GM19438 (cell line): ENCODE measurements around the gene DDX1.

Experiments used
- ATAC-seq: cut with Tn5 transposase; IDR thresholded peaks from one replicate; pipeline ENCODE4 v1.9.1; 2021; ENCODE audit warnings: low read depth; ENCODE audit not compliant: unreplicated experiment

DDX1 gene

GRCh38 chr2:15642815-15643500, 51.3 kb downstream of the DDX1 start:
- ATAC-seq: no peak

DNA sequence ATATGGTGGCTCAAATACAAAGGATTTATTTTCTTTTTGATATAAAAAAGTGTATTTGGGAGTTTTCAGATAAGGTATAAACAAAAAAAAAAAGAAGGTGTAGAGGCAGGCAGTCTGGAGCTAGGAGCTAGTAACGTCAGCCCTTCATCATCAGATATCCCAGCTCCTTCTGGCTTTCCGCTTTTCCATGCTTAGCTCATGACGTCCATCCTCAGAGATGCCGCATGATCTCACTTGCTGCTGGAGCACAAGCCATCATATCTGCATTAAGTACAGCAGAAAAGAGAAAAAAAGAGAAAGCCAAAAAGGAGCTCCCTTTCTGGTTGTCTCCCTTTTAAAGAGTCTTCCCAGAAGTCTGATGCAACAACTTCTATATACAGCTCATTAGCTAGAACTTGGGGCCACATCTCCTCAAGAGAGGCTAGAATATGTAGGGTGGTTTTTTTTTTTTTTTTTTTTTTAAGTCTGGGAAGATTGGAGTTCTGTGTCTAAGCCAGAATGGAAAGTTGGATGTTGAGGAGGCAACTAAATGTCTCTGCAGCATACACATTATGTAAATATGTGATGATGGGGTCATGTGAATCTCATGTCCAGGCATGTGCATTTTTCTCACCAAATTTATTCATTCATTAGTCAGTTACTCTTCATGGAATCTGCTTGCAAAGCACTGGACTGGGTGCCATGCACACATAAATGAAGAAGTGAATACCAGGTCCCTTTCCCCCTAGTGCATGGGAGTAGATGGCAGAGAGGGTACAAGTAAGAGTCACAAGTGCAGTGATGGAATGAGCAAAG, 52.3 kb downstream of the DDX1 start:
- no peak for ATAC-seq

DNA sequence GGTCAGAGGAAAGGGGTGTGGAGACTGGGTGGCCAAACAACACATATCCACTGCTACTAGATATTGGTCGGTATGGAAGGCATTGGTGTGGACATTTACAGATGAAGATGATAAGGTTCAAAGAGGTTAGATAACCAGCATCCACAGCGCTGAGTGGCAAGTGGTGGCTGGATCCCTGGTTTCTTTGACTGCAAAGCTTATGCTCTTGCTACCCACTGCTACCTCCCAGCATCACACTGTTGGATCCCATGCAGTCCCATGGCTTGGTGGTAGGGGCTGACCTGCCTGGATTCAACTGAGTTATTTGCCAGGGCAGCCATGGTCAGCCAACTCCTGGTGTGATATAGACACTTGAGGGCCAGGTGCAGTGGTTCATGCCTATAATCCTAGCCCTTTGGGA, 53.6 kb downstream of the DDX1 start:
- no peak for ATAC-seq

GRCh38 chr2:15645720-15646385, 54.2 kb downstream of the DDX1 start:
- no peak for ATAC-seq

DNA sequence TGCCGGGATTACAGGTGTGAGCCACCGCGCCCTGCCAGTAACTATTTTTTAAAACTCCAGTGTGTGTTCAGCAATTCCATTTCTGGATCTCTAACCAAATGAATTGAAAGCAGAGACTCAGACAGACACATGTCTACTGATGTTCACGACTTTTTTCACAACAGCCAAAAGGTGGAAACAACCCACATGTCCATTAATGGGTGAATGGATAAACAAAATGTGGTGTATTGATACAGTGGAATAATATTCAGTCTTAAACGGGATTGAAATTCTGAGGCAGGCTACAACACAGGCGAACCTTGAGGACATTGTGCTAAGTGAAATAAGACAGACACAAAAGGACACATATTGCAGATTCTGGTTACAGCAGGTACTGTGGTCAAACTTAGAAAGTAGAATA, 55.0 kb downstream of the DDX1 start:
- no peak for ATAC-seq

- no peak for ATAC-seq
Measured at GRCh38 chr2:15647622-15648590, 56.2 kb downstream of the DDX1 start.

DNA sequence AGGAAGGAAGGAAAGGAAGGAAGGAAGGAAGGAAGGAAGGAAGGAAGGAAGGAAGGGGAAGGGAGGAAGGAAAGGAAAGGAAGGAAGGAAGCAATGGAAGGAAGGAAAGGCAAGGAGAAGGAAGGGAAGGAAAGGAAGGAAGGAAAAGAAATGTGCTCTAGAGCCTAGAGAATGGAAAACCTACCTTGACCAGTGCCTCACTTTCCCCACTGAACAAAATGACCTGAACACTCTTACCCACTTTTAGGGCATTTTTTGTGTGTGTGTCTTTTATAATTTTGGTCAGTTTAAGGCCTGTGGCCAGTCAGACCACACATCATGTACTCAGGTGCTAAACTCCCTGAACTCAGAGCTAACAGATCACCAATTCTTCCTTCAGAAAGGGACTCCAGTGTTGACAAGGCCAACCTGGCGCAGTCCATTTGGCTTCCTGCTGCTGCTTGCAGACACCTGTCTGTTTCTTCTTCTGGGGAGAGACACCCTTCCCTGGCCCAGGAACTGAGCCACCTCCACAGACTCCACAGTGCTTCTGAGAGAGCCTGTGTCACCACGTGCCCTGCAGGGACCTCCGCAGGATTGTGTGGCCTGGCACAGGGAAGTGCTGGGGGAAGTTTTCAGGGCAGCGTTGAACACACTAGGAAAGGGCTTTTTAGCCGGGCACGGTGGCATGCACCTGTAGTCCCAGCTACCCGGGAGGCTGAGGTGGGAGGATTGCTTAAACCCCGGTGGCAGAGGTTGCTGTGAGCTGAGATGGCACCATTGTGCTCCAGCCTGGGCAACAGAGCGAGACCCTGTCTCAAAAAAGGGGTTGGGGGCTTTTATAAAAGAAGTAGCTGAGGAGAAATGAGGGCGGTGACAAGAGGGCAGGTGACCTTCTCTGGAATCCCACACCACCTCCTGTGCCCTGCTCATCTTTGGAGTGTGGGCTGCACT, 57.2 kb downstream of the DDX1 start:
- no peak for ATAC-seq

- ATAC-seq: no peak
Measured at GRCh38 chr2:15649561-15650255, 58.0 kb downstream of the DDX1 start.

DNA sequence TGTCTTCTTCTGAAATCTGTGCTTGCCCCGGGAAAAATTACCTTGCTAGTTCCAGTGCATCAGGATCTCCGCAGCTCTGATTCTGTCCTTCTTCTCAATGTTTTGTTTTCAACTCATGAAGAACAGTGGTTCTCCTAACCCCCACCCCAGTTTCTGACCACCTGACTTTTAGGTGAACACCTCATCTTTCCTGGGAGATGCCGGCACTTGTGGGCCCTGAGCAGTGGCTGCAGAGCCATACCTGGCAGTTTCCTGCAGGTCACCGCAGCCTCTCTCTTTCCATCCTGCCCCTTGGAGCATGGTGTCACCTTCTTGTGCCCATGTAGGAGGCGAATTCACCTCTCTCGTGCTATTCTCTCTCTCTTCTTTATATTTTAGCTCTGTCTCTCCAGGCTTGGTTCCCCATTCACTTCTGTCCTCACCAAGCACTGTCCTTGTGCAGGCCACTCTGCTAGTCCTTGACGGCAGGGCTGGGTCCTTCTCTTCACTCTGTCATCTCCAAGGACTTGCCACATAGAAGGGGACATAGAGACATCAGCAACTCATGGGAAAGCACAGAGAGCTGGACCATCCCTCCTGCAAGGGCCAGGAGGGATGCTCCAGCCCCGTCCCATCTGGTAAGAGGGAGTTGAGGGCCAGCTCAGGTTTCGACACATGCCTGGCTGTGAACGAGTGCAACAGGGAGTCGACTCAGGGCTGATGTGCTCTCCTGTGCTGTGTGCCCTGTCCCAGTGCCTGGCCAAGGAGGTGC, 59.1 kb downstream of the DDX1 start:
- no peak for ATAC-seq

- ATAC-seq: no peak
Measured at GRCh38 chr2:15651367-15651727, 59.7 kb downstream of the DDX1 start.

- ATAC-seq: no peak
Measured at GRCh38 chr2:15652252-15652651, 60.6 kb downstream of the DDX1 start.

DNA sequence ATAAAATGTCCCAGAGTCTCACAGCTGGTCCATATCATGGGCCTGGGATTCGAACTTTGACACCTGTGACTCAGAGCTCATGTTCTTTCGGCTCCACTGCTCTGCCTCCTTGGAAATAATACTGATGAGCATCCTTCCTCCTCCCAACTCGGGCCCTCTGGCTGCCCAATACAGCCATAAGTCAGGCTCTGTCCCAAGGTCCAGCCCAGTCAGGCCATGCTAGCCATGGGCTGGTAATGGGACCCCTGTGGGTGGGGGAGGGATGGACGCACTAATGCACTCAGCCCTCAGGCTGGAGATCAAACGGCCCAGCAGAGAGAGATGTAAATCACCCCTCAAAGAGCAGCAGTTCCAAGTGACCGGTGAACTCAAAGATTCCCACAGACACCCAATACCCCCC, 61.1 kb downstream of the DDX1 start:
- no peak for ATAC-seq

DNA sequence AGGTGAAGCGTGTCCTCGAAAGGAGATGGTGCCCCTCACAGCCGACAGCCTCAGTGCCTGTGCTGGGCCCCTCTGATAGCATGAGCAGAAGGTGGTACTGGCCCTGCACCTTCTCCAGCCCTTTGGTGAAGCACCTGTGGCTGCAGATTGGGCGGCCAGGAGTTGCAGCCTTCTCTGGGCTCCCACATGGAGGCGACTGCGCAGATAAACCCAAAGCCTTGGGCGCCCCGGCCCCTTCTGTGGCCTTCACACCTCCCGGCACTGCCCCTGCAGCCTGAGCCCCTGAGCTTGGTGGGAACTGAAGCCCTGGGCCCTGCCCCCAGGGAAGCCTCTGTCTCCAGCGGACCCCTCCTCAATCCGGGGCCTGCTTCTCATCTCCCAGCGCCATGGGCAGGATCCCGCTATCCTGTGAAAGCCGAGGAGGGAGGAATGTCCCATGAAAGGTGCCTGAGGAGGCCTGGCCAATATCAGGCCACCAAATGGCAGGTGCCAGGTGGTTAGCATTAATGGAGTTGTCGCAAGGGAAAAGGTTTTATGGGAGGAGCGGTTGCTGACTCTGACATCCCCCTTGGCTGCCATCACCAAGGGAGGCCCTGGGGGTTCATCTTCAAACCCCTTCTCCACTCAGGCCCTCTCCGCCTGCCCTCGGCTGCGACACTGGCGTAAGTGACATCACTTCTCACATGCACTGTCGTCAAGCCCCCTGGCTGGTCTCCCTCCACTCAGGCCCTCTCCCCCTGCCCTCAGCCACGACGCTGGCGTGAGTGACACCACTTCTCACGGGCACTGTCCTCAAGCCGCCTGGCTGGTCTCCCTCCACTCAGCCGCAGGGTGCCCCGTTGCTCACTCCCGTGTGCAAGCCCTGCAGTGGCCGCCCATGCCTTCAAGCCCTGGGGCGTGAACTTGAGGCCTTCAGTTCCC, 62.4 kb downstream of the DDX1 start:
- no peak for ATAC-seq

DNA sequence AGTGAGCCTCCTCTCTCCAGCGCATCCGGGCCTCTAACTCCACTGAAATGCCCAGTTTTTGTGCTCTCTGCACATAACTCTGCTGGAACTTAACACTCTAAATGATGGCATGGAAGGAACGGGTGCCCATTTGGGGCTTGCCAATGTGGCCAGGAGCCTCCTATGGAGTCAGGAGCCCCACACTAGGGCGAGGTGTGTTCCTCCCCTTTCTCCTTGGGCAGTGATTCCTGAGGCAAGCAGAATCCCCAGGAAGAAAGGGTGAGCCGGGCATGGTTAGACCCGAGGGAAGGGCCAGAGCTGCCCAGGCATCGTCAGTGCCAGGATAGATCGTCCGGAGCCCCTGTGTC, 63.0 kb downstream of the DDX1 start:
- no peak for ATAC-seq

DNA sequence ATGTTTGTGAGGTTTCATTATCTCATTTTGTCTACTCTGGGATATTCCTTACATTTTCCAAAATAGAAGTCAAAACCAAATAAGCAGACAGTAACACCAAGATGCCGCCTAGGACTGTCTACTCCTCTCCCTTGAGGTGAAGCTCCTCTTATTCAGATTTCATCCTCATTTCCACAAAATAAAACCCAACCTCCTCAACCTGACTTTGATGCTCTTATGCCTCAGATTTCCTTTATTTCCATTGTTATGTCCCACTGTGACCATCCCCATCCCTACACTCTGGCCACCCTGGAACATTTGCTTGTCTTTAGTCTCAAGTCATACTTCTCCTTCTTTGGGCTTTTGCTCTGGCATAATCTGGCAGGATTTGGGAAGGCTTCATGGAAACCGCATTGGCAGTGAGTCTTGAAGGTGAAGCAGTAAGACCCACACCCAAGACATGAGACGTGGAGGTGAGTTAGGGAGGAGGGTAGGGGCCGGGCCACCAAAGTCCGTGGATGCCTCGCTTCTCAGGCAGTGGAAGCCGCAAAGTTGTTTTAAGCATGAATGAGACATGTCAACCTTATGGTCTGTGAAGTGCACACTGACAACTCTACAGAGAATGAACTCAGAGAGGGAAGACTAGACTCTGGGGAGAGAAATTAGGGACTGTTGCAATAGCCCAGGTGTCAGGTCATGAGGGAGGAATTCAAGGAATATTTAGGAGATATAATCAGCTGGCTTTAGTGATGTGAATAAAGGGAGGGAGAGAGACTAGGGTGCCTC, 63.6 kb downstream of the DDX1 start:
- no peak for ATAC-seq

DNA sequence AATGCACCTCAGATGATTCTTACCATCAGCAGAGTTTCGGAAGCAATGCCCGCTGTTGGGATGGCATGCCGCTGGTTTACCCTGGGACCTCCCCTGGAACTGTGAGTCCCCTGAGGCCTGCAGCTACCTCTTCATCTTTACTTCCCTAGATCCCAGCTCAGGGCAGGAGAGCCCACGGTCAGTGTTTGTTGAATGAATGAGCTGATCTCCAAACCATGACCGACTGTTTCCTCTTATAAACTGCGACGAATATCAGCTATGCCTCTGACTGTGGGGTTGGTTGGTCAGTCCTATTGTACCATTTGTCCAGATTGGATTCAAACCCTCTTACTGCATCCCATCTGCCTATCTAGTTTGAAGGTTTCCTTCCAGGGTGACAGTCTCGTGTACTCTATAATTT, 64.4 kb downstream of the DDX1 start:
- no peak for ATAC-seq

- ATAC-seq: no peak
Measured at GRCh38 chr2:15657759-15658158, 66.1 kb downstream of the DDX1 start.
